Measurements from ENCODE around the gene ODAPH.
"Not testable (repeated sequence)": the region's sequence is repeated elsewhere in the genome, so short reads cannot be mapped to it uniquely, and the experiment has no call there.

ODAPH gene

GRCh38 chr4:75533926-75534325 lies 21.9 kb upstream of the ODAPH start:
- not testable (repeated sequence) for H3K4me2 ChIP-seq (ENCODE audit: low read depth, low read length, poor library complexity, severe bottlenecking); H3K9me3 ChIP-seq (ENCODE audit: insufficient read depth, low read depth, low read length)
- peaks cover 25% of the 10 kb centered on the region; the same call in 1 of the 2 replicates for H3K36me3 ChIP-seq (ENCODE audit: insufficient read depth, low read length)

GRCh38 chr4:75537308-75537707 lies 18.6 kb upstream of the ODAPH start:
- H3K27me3 ChIP-seq (ENCODE audit: insufficient read depth, low read length, poor library complexity, severe bottlenecking); H3K79me2 ChIP-seq (ENCODE audit: insufficient read depth, low read length); H3K9ac ChIP-seq (ENCODE audit: low read depth, low read length, poor library complexity, severe bottlenecking); H3K4me2 ChIP-seq (ENCODE audit: low read depth, low read length, poor library complexity, severe bottlenecking); H3K9me3 ChIP-seq (ENCODE audit: insufficient read depth, low read depth, low read length); H3F3A ChIP-seq (ENCODE audit: low read depth); H3K4me3 ChIP-seq (ENCODE audit: low read length, poor library complexity, severe bottlenecking); H3K4me1 ChIP-seq (ENCODE audit: insufficient read depth, low read length, poor library complexity, severe bottlenecking); H4K20me1 ChIP-seq (ENCODE audit: insufficient read depth, low read length, poor library complexity, severe bottlenecking); H3K36me3 ChIP-seq (ENCODE audit: insufficient read depth, low read length); H2AFZ ChIP-seq (ENCODE audit: low read length); H3K9me2 ChIP-seq (replicated peaks; ENCODE audit: low read depth, low read length): not testable (repeated sequence)

More at GRCh38 chr4:75533926-75534325, 21.9 kb upstream of the ODAPH start:
- not testable (repeated sequence) for H3K9me2 ChIP-seq (replicated peaks; ENCODE audit: low read depth, low read length); H3K4me3 ChIP-seq (ENCODE audit: low read length, poor library complexity, severe bottlenecking); H3K27me3 ChIP-seq (ENCODE audit: insufficient read depth, low read length, poor library complexity, severe bottlenecking); H3K4me1 ChIP-seq (ENCODE audit: insufficient read depth, low read length, poor library complexity, severe bottlenecking); H3F3A ChIP-seq (ENCODE audit: low read depth); H4K20me1 ChIP-seq (ENCODE audit: insufficient read depth, low read length, poor library complexity, severe bottlenecking); H3K9ac ChIP-seq (ENCODE audit: low read depth, low read length, poor library complexity, severe bottlenecking); H3K79me2 ChIP-seq (ENCODE audit: insufficient read depth, low read length); H2AFZ ChIP-seq (ENCODE audit: low read length)

GRCh38 chr4:75542824-75543223 lies 13.0 kb upstream of the ODAPH start:
- Histone ChIP-seq H3K9me3 (ENCODE audit: insufficient read depth, low read depth, low read length) (no peaks in the 10 kb centered on the region), H3F3A (ENCODE audit: low read depth) (no peaks in the 10 kb centered on the region), H3K4me1 (ENCODE audit: insufficient read depth, low read length, poor library complexity, severe bottlenecking) (no peaks in the 10 kb centered on the region), H3K4me2 (ENCODE audit: low read depth, low read length, poor library complexity, severe bottlenecking) (no peak overlapping the region), H3K27me3 (ENCODE audit: insufficient read depth, low read length, poor library complexity, severe bottlenecking) (no peaks in the 10 kb centered on the region), H3K36me3 (ENCODE audit: insufficient read depth, low read length) (no peaks in the 10 kb centered on the region), H3K4me3 (ENCODE audit: low read length, poor library complexity, severe bottlenecking) (no peak overlapping the region), H4K20me1 (ENCODE audit: insufficient read depth, low read length, poor library complexity, severe bottlenecking) (no peaks in the 10 kb centered on the region), H3K79me2 (ENCODE audit: insufficient read depth, low read length) (no peaks in the 10 kb centered on the region), H2AFZ (ENCODE audit: low read length) (no peak overlapping the region), H3K9ac (ENCODE audit: low read depth, low read length, poor library complexity, severe bottlenecking) (no peak overlapping the region), H3K9me2 (replicated peaks; ENCODE audit: low read depth, low read length) (no peaks in the 10 kb centered on the region)
- TF ChIP-seq EZH2phosphoT487 (IDR thresholded peaks at IDR 0.05; ENCODE audit: borderline replicate concordance) (no peak), CTCF (conservative IDR thresholded peaks at IDR 0.05; ENCODE audit: low read length) (no peak)

- H3K9ac ChIP-seq (ENCODE audit: low read depth, low read length, poor library complexity, severe bottlenecking); H3F3A ChIP-seq (ENCODE audit: low read depth); H3K4me3 ChIP-seq (ENCODE audit: low read length, poor library complexity, severe bottlenecking); H3K79me2 ChIP-seq (ENCODE audit: insufficient read depth, low read length); H3K27me3 ChIP-seq (ENCODE audit: insufficient read depth, low read length, poor library complexity, severe bottlenecking); H3K9me2 ChIP-seq (replicated peaks; ENCODE audit: low read depth, low read length); H4K20me1 ChIP-seq (ENCODE audit: insufficient read depth, low read length, poor library complexity, severe bottlenecking); H2AFZ ChIP-seq (ENCODE audit: low read length); H3K9me3 ChIP-seq (ENCODE audit: insufficient read depth, low read depth, low read length); H3K36me3 ChIP-seq (ENCODE audit: insufficient read depth, low read length); H3K4me1 ChIP-seq (ENCODE audit: insufficient read depth, low read length, poor library complexity, severe bottlenecking); H3K4me2 ChIP-seq (ENCODE audit: low read depth, low read length, poor library complexity, severe bottlenecking): not testable (repeated sequence)
Measured at GRCh38 chr4:75544220-75544619, 11.6 kb upstream of the ODAPH start.

- Histone ChIP-seq H3K9me3 (ENCODE audit: insufficient read depth, low read depth, low read length) (no peaks in the 10 kb centered on the region), H3K9me2 (replicated peaks; ENCODE audit: low read depth, low read length) (no peaks in the 10 kb centered on the region), H3K27me3 (ENCODE audit: insufficient read depth, low read length, poor library complexity, severe bottlenecking) (no peaks in the 10 kb centered on the region), H3K79me2 (ENCODE audit: insufficient read depth, low read length) (no peaks in the 10 kb centered on the region), H3K4me3 (ENCODE audit: low read length, poor library complexity, severe bottlenecking) (no peak overlapping the region), H3K4me1 (ENCODE audit: insufficient read depth, low read length, poor library complexity, severe bottlenecking) (no peaks in the 10 kb centered on the region), H3K4me2 (ENCODE audit: low read depth, low read length, poor library complexity, severe bottlenecking) (no peak overlapping the region), H3F3A (ENCODE audit: low read depth) (no peaks in the 10 kb centered on the region), H3K9ac (ENCODE audit: low read depth, low read length, poor library complexity, severe bottlenecking) (no peak overlapping the region), H4K20me1 (ENCODE audit: insufficient read depth, low read length, poor library complexity, severe bottlenecking) (no peaks in the 10 kb centered on the region), H2AFZ (ENCODE audit: low read length) (no peak overlapping the region), H3K36me3 (ENCODE audit: insufficient read depth, low read length) (no peaks in the 10 kb centered on the region)
- no peak for TF ChIP-seq CTCF (conservative IDR thresholded peaks at IDR 0.05; ENCODE audit: low read length)
- TF ChIP-seq EZH2phosphoT487 (IDR thresholded peaks at IDR 0.05; ENCODE audit: borderline replicate concordance): no peak
Measured at GRCh38 chr4:75544870-75545269, 11.0 kb upstream of the ODAPH start.

Measured in Loucy (cell line).